Chondrocyte (in vitro differentiated cells): ENCODE measurements around the gene RIC3. TPM values are rescaled to one million over a fixed set of nuclear protein-coding genes. Genes with fewer than 3 reads are reported as not detected.

ENCODE experiments used
- DNase-seq: peaks from one replicate; pipeline ENCODE4 v3.0.0; 2021; ENCODE audit warnings: mixed read lengths, low spot score
- H3K27ac Mint-ChIP-seq: one replicate; pipeline ENCODE4 v1.8.0; 2021; ENCODE audit warnings: mild to moderate bottlenecking, moderate library complexity, mixed read lengths; ENCODE audit not compliant: unreplicated experiment
- H3K27me3 Mint-ChIP-seq: 2 replicates; pipeline ENCODE4 v1.8.0; 2021; ENCODE audit warnings: low read depth, mixed read lengths
- H3K36me3 Mint-ChIP-seq: 2 replicates; pipeline ENCODE4 v1.8.0; 2021; ENCODE audit warnings: low read depth, mixed read lengths
- H3K4me1 Mint-ChIP-seq: 2 replicates; pipeline ENCODE4 v1.8.0; 2021; ENCODE audit warnings: low read depth, mild to moderate bottlenecking, mixed read lengths
- H3K4me3 Mint-ChIP-seq: one replicate; pipeline ENCODE4 v1.8.0; 2021; ENCODE audit warnings: mild to moderate bottlenecking, moderate library complexity, mixed read lengths; ENCODE audit not compliant: unreplicated experiment
- H3K9me3 Mint-ChIP-seq: 2 replicates; pipeline ENCODE4 v1.8.0; 2021; ENCODE audit warnings: low read depth, mixed read lengths
- CTCF ChIP-seq: fragments of 200-600 bp; sonication (generic); IDR thresholded peaks from 2 replicates; pipeline ENCODE4 v1.5.0; 2021; ENCODE audit warnings: antibody characterized with exemption, mild to moderate bottlenecking, moderate library complexity
- total RNA-seq: library from RNA; stranded (reverse); gene quantifications from 3 replicates; pipeline ENCODE4 v1.2.1, GENCODE V29; 2021

Gene RIC3
- total RNA-seq, 1 donor from 2014 or later = 0.12 TPM

- H3K9me3 Mint-ChIP-seq = no peaks in the 10 kb centered on the region
- TF ChIP-seq CTCF = no peak
- H3K36me3 Mint-ChIP-seq = no peaks in the 10 kb centered on the region
- H3K27me3 Mint-ChIP-seq = peaks cover 3% of the 10 kb centered on the region
- peak; percentile 35 for DNase-seq
- peaks cover 18% of the 10 kb centered on the region for H3K4me1 Mint-ChIP-seq
- H3K4me3 Mint-ChIP-seq = no peak overlapping the region
- H3K27ac Mint-ChIP-seq = no peak overlapping the region
Measured at GRCh38 chr11:8060146-8060719, 108.6 kb downstream of the RIC3 start.

- H3K27ac Mint-ChIP-seq = no peak overlapping the region
- no peak for TF ChIP-seq CTCF
- no peak overlapping the region for H3K4me3 Mint-ChIP-seq
- H3K4me1 Mint-ChIP-seq = peaks cover 18% of the 10 kb centered on the region
- H3K36me3 Mint-ChIP-seq = no peaks in the 10 kb centered on the region
- H3K27me3 Mint-ChIP-seq = no peaks in the 10 kb centered on the region
- DNase-seq = peak; percentile 62
- H3K9me3 Mint-ChIP-seq = no peaks in the 10 kb centered on the region
Measured at GRCh38 chr11:8059571-8060011, 109.2 kb downstream of the RIC3 start.

- H3K4me3 Mint-ChIP-seq = no peak overlapping the region
- H3K27ac Mint-ChIP-seq = no peak overlapping the region
- H3K27me3 Mint-ChIP-seq = no peaks in the 10 kb centered on the region
- peaks cover 18% of the 10 kb centered on the region for H3K4me1 Mint-ChIP-seq
- H3K9me3 Mint-ChIP-seq = no peaks in the 10 kb centered on the region
- H3K36me3 Mint-ChIP-seq = no peaks in the 10 kb centered on the region
- DNase-seq = peak; percentile 37
- TF ChIP-seq CTCF = no peak
Measured at GRCh38 chr11:8059030-8059429, 109.8 kb downstream of the RIC3 start.

- H3K4me3 Mint-ChIP-seq = no peak overlapping the region
- H3K27ac Mint-ChIP-seq = no peak overlapping the region
- no peak for TF ChIP-seq CTCF
- H3K9me3 Mint-ChIP-seq = no peaks in the 10 kb centered on the region
- peaks cover 10% of the 10 kb centered on the region for H3K4me1 Mint-ChIP-seq
- DNase-seq = peak; percentile 51
- H3K36me3 Mint-ChIP-seq = no peaks in the 10 kb centered on the region
- no peaks in the 10 kb centered on the region for H3K27me3 Mint-ChIP-seq
Measured at GRCh38 chr11:8058216-8058615, 110.6 kb downstream of the RIC3 start.

- Mint-ChIP-seq H3K4me3 (no peak overlapping the region), H3K27ac (no peak overlapping the region), H3K4me1 (peaks cover 3% of the 10 kb centered on the region), H3K27me3 (peaks cover 2% of the 10 kb centered on the region), H3K9me3 (no peaks in the 10 kb centered on the region), H3K36me3 (no peaks in the 10 kb centered on the region)
- DNase-seq = peak; percentile 24
- TF ChIP-seq CTCF = no peak
Measured at GRCh38 chr11:8056810-8057463, 111.9 kb downstream of the RIC3 start.

Other genes with a start within 250 kb of the RIC3 start
- not detected in 3 replicates for gene OR10A6, start 237.8 kb downstream of the RIC3 start, total RNA-seq
- not detected in 3 replicates for gene OR10A3, start 227.3 kb downstream of the RIC3 start, total RNA-seq
- gene NLRP10, start 203.6 kb downstream of the RIC3 start, total RNA-seq = 0.70 to 2.6 TPM (median 0.90 TPM) in 3 replicates
- 208 to 225 TPM (median 219 TPM) in 3 replicates for gene EIF3F, start 181.7 kb downstream of the RIC3 start, total RNA-seq
- 14.1 to 17.2 TPM (median 14.3 TPM) in 3 replicates for gene TUB, start 87.8 kb downstream of the RIC3 start, total RNA-seq
- gene LMO1, start 94.9 kb upstream of the RIC3 start, total RNA-seq = not detected in 3 replicates